Keratinocyte (primary cell): ENCODE measurements around the gene CFLAR. TPM values are rescaled to one million over a fixed set of nuclear protein-coding genes. Genes with fewer than 3 reads are reported as not detected.
"Not testable (repeated sequence)": the region's sequence is repeated elsewhere in the genome, so short reads cannot be mapped to it uniquely, and the experiment has no call there.

Experiments
- DNase-seq: peaks from one replicate; pipeline ENCODE4 v3.0.0-alpha.2; 2011; ENCODE audit warnings: low read depth, missing footprints, low spot score
- FAIRE-seq: peaks from 2 replicates; lab custom pipeline; 2011; peaks lifted over from hg19 to GRCh38; lab: Jason Lieb, UNC
- H2AFZ ChIP-seq: 2 replicates; pipeline ENCODE4 v1.6.0; 2012; ENCODE audit warnings: low read length, control low read depth, inconsistent platforms; ENCODE audit not compliant: control insufficient read depth
- H3K27ac ChIP-seq: 2 replicates; pipeline ENCODE4 v1.5.1; 2011; ENCODE audit warnings: low read length; ENCODE audit not compliant: control insufficient read depth, insufficient read depth
- H3K27me3 ChIP-seq: 3 replicates; pipeline ENCODE4 v1.6.0; 2011; ENCODE audit warnings: low read length; ENCODE audit not compliant: control insufficient read depth, insufficient read depth; ENCODE audit errors: extremely low read depth
- H3K36me3 ChIP-seq, 2 experiments: 2 replicates in 1 of 2; 3 replicates in 1 of 2; pipeline ENCODE4 v1.5.1; 2011; ENCODE audit warnings: low read length in 2 of 2, mild to moderate bottlenecking in 1 of 2; ENCODE audit not compliant: control insufficient read depth in 2 of 2, insufficient read depth in 2 of 2; ENCODE audit errors: extremely low read depth in 1 of 2
- H3K4me1 ChIP-seq: 3 replicates; pipeline ENCODE4 v1.5.1; 2011; ENCODE audit warnings: low read length; ENCODE audit not compliant: control insufficient read depth, insufficient read depth; ENCODE audit errors: extremely low read depth
- H3K4me2 ChIP-seq: 3 replicates; pipeline ENCODE4 v1.6.0; 2011; ENCODE audit warnings: low read depth, low read length; ENCODE audit not compliant: control insufficient read depth, insufficient read depth; ENCODE audit errors: extremely low read depth
- H3K4me3 ChIP-seq, 3 experiments: fragments of 200-600 bp in 1 of 3; sonication (generic) in 1 of 3; 2 replicates in 2 of 3; 3 replicates in 1 of 3; pipeline ENCODE4 v1.5.1; 2011 to 2016; ENCODE audit warnings: low read length in 3 of 3, mild to moderate bottlenecking in 3 of 3, control low read depth in 2 of 3, inconsistent platforms in 1 of 3, low read depth in 1 of 3, mixed read lengths in 1 of 3, mixed run types in 1 of 3, moderate library complexity in 1 of 3; ENCODE audit not compliant: control insufficient read depth in 2 of 3, insufficient read depth in 2 of 3; ENCODE audit errors: extremely low read depth in 1 of 3
- H3K79me2 ChIP-seq: 2 replicates; pipeline ENCODE4 v1.6.0; 2012; ENCODE audit warnings: low read length; ENCODE audit not compliant: control insufficient read depth, insufficient read depth
- H3K9ac ChIP-seq: 3 replicates; pipeline ENCODE4 v1.6.0; 2011; ENCODE audit warnings: low read length; ENCODE audit not compliant: control insufficient read depth, insufficient read depth; ENCODE audit errors: extremely low read depth
- H3K9me1 ChIP-seq: 3 replicates; pipeline ENCODE4 v1.6.0; 2011; ENCODE audit warnings: low read length; ENCODE audit not compliant: control insufficient read depth, insufficient read depth; ENCODE audit errors: extremely low read depth
- H3K9me3 ChIP-seq: 2 replicates; pipeline ENCODE4 v1.5.1; 2012; ENCODE audit warnings: low read depth, low read length; ENCODE audit not compliant: control insufficient read depth
- H4K20me1 ChIP-seq: 3 replicates; pipeline ENCODE4 v1.6.0; 2011; ENCODE audit warnings: low read length; ENCODE audit not compliant: control insufficient read depth, insufficient read depth; ENCODE audit errors: extremely low read depth
- EZH2 ChIP-seq: IDR thresholded peaks from one replicate; pipeline ENCODE4 v1.6.1; 2012; ENCODE audit warnings: inconsistent platforms, mild to moderate bottlenecking, low read length, moderate library complexity
- dilution Hi-C: fragments of 300-500 bp; cut with MboI; formaldehyde crosslinking; loops from one replicate; pipeline ENCODE4 v1.7.0; 2020; ENCODE audit warnings: low sequenced_read_pairs; ENCODE audit not compliant: extremely low pct_ligation_motif_present
- polyA plus RNA-seq, 5 experiments: library from polyadenylated mRNA; depleted of rRNA in 3 of 5; stranded (reverse) in 3 of 5; stranded (forward) in 1 of 5; unstranded in 1 of 5; fragments of >200 nt; gene quantifications; 1 replicate in 1 of 5; 2 replicates in 3 of 5; 3 replicates in 1 of 5; pipeline versions ENCODE4 v1.2.1 to v1.2.3, GENCODE V29; 2011 to 2012; ENCODE audit warnings: missing spikeins in 2 of 5, low read depth in 1 of 5, low replicate concordance in 1 of 5
- TF ChIP-seq, protein P1 (sequence below), 3 experiments: IDR thresholded peaks in 1 of 3; conservative IDR thresholded peaks in 1 of 3; optimal IDR thresholded peaks in 1 of 3; 2 replicates in 2 of 3; 3 replicates in 1 of 3; pipeline versions ENCODE3 to v1.5.1; 2011; ENCODE audit warnings: low read length in 3 of 3, mild to moderate bottlenecking in 3 of 3, moderate library complexity in 2 of 3, control low read depth in 1 of 3, inconsistent platforms in 1 of 3; ENCODE audit not compliant: insufficient read depth in 2 of 3; ENCODE audit errors: extremely low read depth in 1 of 3

The CFLAR gene
- polyA plus RNA-seq, 1 donor (not counting 4 experiments of a cell fraction or from before 2014, with no cell fraction given), result 37.3 TPM

DNA sequence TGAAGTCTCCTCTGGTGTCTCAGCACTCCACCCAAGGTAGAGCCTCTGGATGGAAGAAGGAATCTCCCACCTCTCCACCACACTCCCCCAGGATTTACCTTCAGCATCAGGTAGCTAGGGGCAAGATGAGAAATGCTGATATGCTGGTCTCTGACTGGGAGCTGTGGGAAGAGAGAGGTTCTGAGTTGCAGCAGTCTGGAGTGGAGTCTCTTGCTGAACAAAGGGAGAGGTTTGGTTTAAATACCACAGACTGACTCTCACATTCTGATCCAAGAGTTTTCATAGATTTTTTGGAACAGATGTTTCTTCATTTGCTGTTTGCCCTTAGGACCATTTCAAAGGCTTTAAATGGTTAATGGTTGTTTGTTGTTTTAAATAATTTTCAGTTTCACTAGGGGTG is 1.1 kb upstream of the CFLAR start:
- H3K4me3 ChIP-seq, result no peak overlapping the region
- FAIRE-seq (no peak), DNase-seq (no peak)
- peak overlapping the region; percentile 19 for H3K4me2 ChIP-seq
- no peak overlapping the region for H3K27ac ChIP-seq
- H3K9ac ChIP-seq, result no peak overlapping the region
- peaks cover 17% of the 10 kb centered on the region for H3K4me1 ChIP-seq
- peaks cover 13% of the 10 kb centered on the region for H3K79me2 ChIP-seq
- no peaks in the 10 kb centered on the region for H3K27me3 ChIP-seq
- no peak overlapping the region for H2AFZ ChIP-seq
- H4K20me1 ChIP-seq, result no peaks in the 10 kb centered on the region
- no peaks in the 10 kb centered on the region for H3K36me3 ChIP-seq
- dilution Hi-C loops, result no loop called here
- H3K9me3 ChIP-seq, result no peaks in the 10 kb centered on the region
- no peak for TF ChIP-seq EZH2
- TF ChIP-seq, protein P1, sequence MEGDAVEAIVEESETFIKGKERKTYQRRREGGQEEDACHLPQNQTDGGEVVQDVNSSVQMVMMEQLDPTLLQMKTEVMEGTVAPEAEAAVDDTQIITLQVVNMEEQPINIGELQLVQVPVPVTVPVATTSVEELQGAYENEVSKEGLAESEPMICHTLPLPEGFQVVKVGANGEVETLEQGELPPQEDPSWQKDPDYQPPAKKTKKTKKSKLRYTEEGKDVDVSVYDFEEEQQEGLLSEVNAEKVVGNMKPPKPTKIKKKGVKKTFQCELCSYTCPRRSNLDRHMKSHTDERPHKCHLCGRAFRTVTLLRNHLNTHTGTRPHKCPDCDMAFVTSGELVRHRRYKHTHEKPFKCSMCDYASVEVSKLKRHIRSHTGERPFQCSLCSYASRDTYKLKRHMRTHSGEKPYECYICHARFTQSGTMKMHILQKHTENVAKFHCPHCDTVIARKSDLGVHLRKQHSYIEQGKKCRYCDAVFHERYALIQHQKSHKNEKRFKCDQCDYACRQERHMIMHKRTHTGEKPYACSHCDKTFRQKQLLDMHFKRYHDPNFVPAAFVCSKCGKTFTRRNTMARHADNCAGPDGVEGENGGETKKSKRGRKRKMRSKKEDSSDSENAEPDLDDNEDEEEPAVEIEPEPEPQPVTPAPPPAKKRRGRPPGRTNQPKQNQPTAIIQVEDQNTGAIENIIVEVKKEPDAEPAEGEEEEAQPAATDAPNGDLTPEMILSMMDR (optimal IDR thresholded peaks at IDR 0.05 in 1 of 3, IDR thresholded peaks at IDR 0.05 in 1 of 3, conservative IDR thresholded peaks at IDR 0.05 in 1 of 3; ENCODE audit: extremely low read depth in 1 of 3, insufficient read depth in 2 of 3, low read length in 3 of 3), result no peak
- no peaks in the 10 kb centered on the region for H3K9me1 ChIP-seq

DNA sequence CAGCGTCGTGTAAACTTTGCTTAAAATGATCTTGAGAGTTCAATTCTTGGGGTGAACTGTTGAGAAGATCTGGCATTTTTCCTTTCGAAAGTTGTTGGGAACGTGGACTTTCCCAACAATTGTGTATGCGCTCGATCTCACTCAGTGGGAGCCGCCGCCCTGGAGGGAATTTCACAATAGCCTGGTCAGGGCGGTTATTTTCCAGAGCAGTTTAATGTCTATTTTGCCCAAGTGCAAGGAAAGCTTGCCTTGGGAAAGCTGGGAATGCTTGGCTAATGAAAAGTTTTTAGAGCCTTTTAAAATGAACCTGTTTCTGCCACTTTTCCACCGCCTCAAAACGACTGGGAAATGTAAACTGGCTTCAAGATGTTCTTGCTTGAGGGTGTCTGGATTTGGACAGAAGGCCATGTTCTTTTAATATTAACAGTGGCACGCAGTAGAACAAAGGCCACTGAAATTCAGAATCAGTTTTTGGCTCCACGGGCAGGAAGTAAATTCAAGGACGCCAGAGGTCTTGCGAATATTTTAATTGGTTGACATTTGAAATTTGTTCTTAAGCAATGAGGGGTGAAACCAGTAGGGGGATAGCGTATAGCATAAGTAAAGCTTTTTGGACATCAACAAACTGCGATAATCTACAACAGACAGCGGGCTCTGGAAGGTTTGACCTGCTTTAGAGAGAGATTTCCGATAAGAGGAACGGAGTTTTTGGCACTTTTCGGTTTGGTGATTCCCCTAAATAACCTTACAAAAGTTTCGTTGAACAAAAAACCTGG is 1.2 kb downstream of the CFLAR start:
- FAIRE-seq, result no peak
- H4K20me1 ChIP-seq, result no peaks in the 10 kb centered on the region
- H3K27ac ChIP-seq, result peak overlapping the region; percentile 93
- H3K9ac ChIP-seq, result peak overlapping the region; percentile 90
- no peaks in the 10 kb centered on the region for H3K9me3 ChIP-seq
- peak overlapping the region; percentile 72 to 84 (median 74) for H3K4me3 ChIP-seq
- H3K4me2 ChIP-seq, result peak overlapping the region; percentile 83
- peaks cover 32% of the 10 kb centered on the region for H3K79me2 ChIP-seq
- peaks cover 21% of the 10 kb centered on the region for H3K4me1 ChIP-seq
- H3K27me3 ChIP-seq, result no peaks in the 10 kb centered on the region
- DNase-seq, result no peak
- dilution Hi-C loops, result no loop called here
- no peak overlapping the region for H2AFZ ChIP-seq
- no peaks in the 10 kb centered on the region for H3K9me1 ChIP-seq
- peaks cover 2 to 4% of the 10 kb centered on the region in 2 experiments for H3K36me3 ChIP-seq
- TF ChIP-seq, protein P1 (optimal IDR thresholded peaks at IDR 0.05 in 1 of 3, IDR thresholded peaks at IDR 0.05 in 1 of 3, conservative IDR thresholded peaks at IDR 0.05 in 1 of 3; ENCODE audit: extremely low read depth in 1 of 3, insufficient read depth in 2 of 3, low read length in 3 of 3), result peak in 2 of 3 experiments; percentile 14 to 43
- TF ChIP-seq EZH2, result no peak

DNA sequence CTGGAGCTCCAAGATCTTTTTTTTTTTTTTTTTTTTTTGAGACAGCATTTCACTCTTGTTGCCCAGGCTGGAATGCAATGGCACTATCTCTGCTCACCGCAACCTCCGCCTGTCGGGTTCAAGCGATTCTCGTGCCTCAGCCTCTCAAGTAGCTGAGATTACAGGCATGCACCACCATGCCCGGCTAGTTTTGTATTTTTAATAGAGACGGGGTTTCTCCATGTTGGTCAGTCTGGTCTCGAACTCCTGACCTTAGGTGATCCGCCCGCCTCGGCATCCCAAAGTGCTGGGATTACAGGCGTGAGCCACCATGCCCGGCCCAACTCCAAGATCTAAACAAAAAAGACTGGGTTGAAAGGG is 1.8 kb downstream of the CFLAR start:
- H4K20me1 ChIP-seq, H3K36me3 ChIP-seq, dilution Hi-C loops, FAIRE-seq, DNase-seq, H3K9me1 ChIP-seq, H3K9me3 ChIP-seq, H3K27me3 ChIP-seq, H2AFZ ChIP-seq: not testable (repeated sequence)
- H3K4me1 ChIP-seq, result peaks cover 21% of the 10 kb centered on the region
- H3K79me2 ChIP-seq, result peaks cover 38% of the 10 kb centered on the region
- H3K9ac ChIP-seq, result peak overlapping the region; percentile 90
- peak overlapping the region; percentile 72 to 84 (median 74) for H3K4me3 ChIP-seq
- peak overlapping the region; percentile 93 for H3K27ac ChIP-seq
- peak overlapping the region; percentile 83 for H3K4me2 ChIP-seq
